Uterus (tissue), 4 donors: Measurements from ENCODE around the gene PATE1. TPM values are rescaled to one million over a fixed set of nuclear protein-coding genes. Genes with fewer than 3 reads are reported as not detected.

Experiments used
- DNase-seq, 2 donors: peaks; one replicate each; pipeline ENCODE4 v3.0.0-alpha.2; 2019 to 2020
- H3K27ac ChIP-seq, 2 donors: fragments of 200-600 bp; sonication (generic); 1 replicate in 1 of 2; 2 replicates in 1 of 2; pipeline ENCODE4 v1.5.1; 2016 to 2018
- H3K27me3 ChIP-seq, 2 donors: fragments of 200-600 bp; sonication (generic); one replicate each; pipeline ENCODE4 v1.5.1; 2018 to 2019; ENCODE audit warnings: control low read depth in 1 of 2
- H3K36me3 ChIP-seq, 2 donors: fragments of 200-600 bp; sonication (generic); one replicate each; pipeline ENCODE4 v1.5.1; 2019; ENCODE audit warnings: control low read depth in 1 of 2
- H3K4me1 ChIP-seq, 2 donors: fragments of 200-600 bp; sonication (generic); one replicate each; pipeline ENCODE4 v1.5.1; 2018 to 2019; ENCODE audit warnings: control low read depth in 1 of 2
- H3K4me3 ChIP-seq, 2 donors: fragments of 200-600 bp; sonication (generic); 1 replicate in 1 of 2; 2 replicates in 1 of 2; pipeline ENCODE4 v1.5.1; 2018 to 2019; ENCODE audit warnings: mild to moderate bottlenecking in 1 of 2
- H3K9me3 ChIP-seq, 2 donors: fragments of 200-600 bp; sonication (generic); one replicate each; pipeline ENCODE4 v1.5.1; 2019; ENCODE audit warnings: control low read depth in 1 of 2
- POLR2A ChIP-seq, 2 donors: fragments of 450-650 bp; IDR thresholded peaks; one replicate each; pipeline ENCODE4 v1.6.1; 2016; ENCODE audit warnings: antibody characterized with exemption in 2 of 2, mild to moderate bottlenecking in 1 of 2, moderate library complexity in 1 of 2
- intact Hi-C: fragments of 100-400 bp; cut with DNase I; formaldehyde crosslinking; loops from one replicate; pipeline ENCODE4 v1.15.1; 2023; ENCODE audit warnings: low total_unique reads
- total RNA-seq, 4 donors: library from RNA; depleted of rRNA in 3 of 4; stranded (reverse); fragments of >200 nt in 3 of 4; gene quantifications; one replicate each; pipeline versions ENCODE4 v1.1.0 to v1.2.4, GENCODE V29; 2014 to 2023
- TF ChIP-seq, protein P1 (sequence below), 4 experiments: fragments of 200-600 bp in 2 of 4; fragments of 450-650 bp in 2 of 4; sonication (generic) in 2 of 4; IDR thresholded peaks; one replicate each; pipeline ENCODE4 v1.5.1; 2016 to 2019; ENCODE audit warnings: antibody characterized with exemption in 4 of 4, mild to moderate bottlenecking in 2 of 4, moderate library complexity in 1 of 4
- donor health status: DM: yes; HTN: yes; CAD: no.

Gene PATE1
- total RNA-seq, 4 donors from 2014 or later: not detected

- intact Hi-C loops: no loop called here
- no peaks in the 10 kb centered on the region for H3K36me3 ChIP-seq
- no peak overlapping the region for H3K27ac ChIP-seq
- no peak for DNase-seq
- H3K27me3 ChIP-seq: no peaks in the 10 kb centered on the region
- no peak overlapping the region for H3K4me3 ChIP-seq
- H3K9me3 ChIP-seq: no peaks in the 10 kb centered on the region
- TF ChIP-seq POLR2A (IDR thresholded peaks at IDR 0.05): no peak
- TF ChIP-seq, protein P1, sequence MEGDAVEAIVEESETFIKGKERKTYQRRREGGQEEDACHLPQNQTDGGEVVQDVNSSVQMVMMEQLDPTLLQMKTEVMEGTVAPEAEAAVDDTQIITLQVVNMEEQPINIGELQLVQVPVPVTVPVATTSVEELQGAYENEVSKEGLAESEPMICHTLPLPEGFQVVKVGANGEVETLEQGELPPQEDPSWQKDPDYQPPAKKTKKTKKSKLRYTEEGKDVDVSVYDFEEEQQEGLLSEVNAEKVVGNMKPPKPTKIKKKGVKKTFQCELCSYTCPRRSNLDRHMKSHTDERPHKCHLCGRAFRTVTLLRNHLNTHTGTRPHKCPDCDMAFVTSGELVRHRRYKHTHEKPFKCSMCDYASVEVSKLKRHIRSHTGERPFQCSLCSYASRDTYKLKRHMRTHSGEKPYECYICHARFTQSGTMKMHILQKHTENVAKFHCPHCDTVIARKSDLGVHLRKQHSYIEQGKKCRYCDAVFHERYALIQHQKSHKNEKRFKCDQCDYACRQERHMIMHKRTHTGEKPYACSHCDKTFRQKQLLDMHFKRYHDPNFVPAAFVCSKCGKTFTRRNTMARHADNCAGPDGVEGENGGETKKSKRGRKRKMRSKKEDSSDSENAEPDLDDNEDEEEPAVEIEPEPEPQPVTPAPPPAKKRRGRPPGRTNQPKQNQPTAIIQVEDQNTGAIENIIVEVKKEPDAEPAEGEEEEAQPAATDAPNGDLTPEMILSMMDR (IDR thresholded peaks at IDR 0.05): no peak
- H3K4me1 ChIP-seq: no peaks in the 10 kb centered on the region
These were observed 38.6 kb downstream of the PATE1 start for GRCh38 chr11:125784678-125785077.

GRCh38 chr11:125787827-125788226 is 41.7 kb downstream of the PATE1 start, which contains the start of gene PATE3:
PATE3 (plus strand) TSS chr11:125788127; CDS start chr11:125788152, 25 bp downstream.
- Histone ChIP-seq H3K27ac (no peak within 1 kb of the TSS), H3K27me3 (no peaks in the 10 kb centered on the region), H3K9me3 (no peaks in the 10 kb centered on the region), H3K4me1 (no peaks in the 10 kb centered on the region), H3K4me3 (no peak within 1 kb of the TSS), H3K36me3 (no peaks in the 10 kb centered on the region)
- no peak for DNase-seq
- intact Hi-C loops: no loop called here
- TF ChIP-seq, protein P1 (IDR thresholded peaks at IDR 0.05): no peak
- TF ChIP-seq POLR2A (IDR thresholded peaks at IDR 0.05): no peak

GRCh38 chr11:125790825-125791224 is 44.7 kb downstream of the PATE1 start:
- Histone ChIP-seq H3K36me3 (no peaks in the 10 kb centered on the region), H3K4me1 (no peaks in the 10 kb centered on the region), H3K4me3 (no peak overlapping the region), H3K27ac (no peak overlapping the region), H3K27me3 (no peaks in the 10 kb centered on the region), H3K9me3 (peaks cover 0 to 4% of the 10 kb centered on the region in 2 donors)
- DNase-seq: no peak
- intact Hi-C loops: no loop called here
- no peak for TF ChIP-seq POLR2A (IDR thresholded peaks at IDR 0.05)
- TF ChIP-seq, protein P1 (IDR thresholded peaks at IDR 0.05): no peak

- Histone ChIP-seq H3K4me3 (no peak overlapping the region), H3K27me3 (no peaks in the 10 kb centered on the region), H3K36me3 (peaks cover 0 to 2% of the 10 kb centered on the region in 2 donors), H3K27ac (no peak overlapping the region), H3K4me1 (no peaks in the 10 kb centered on the region), H3K9me3 (peaks cover 6 to 9% of the 10 kb centered on the region in 2 donors)
- intact Hi-C loops: no loop called here
- TF ChIP-seq, protein P1 (IDR thresholded peaks at IDR 0.05): no peak
- TF ChIP-seq POLR2A (IDR thresholded peaks at IDR 0.05): no peak
- DNase-seq: no peak
These were observed 51.6 kb downstream of the PATE1 start for GRCh38 chr11:125797641-125798040.

Other genes with a start within 250 kb of the PATE1 start
- gene EI24, start 176.8 kb upstream of the PATE1 start, total RNA-seq: 10 to 100 TPM; 22.3 to 77.4 (median 69.2) TPM
- gene STT3A, start 153.4 kb upstream of the PATE1 start, total RNA-seq: 100 to 1,000 TPM in 2 of 4 donors, 10 to 100 TPM in 2; 66.6 to 183 (median 105) TPM
- gene CHEK1, start 121.1 kb upstream of the PATE1 start, total RNA-seq: 10 to 100 TPM in 1 of 4 donors, 1 to 10 TPM in 2, not detected in 1; 1.6 to 35.4 (median 2.6) TPM
- gene ACRV1, start 65.4 kb upstream of the PATE1 start, total RNA-seq: not detected
- under 1 TPM in 1 of 4 donors, not detected in 3; 0.85 TPM for gene PATE2, start 32.5 kb downstream of the PATE1 start, total RNA-seq
- not detected for gene PATE3, start 41.8 kb downstream of the PATE1 start, total RNA-seq
- not detected for gene PATE4, start 87.0 kb downstream of the PATE1 start, total RNA-seq
- 10 to 100 TPM in 1 of 4 donors, 1 to 10 TPM in 2, under 1 TPM in 1; 0.26 to 10.9 (median 4.2) TPM for gene HYLS1, start 141.4 kb downstream of the PATE1 start, total RNA-seq
- 10 to 100 TPM in 2 of 4 donors, 1 to 10 TPM in 2; 1.8 to 19.4 (median 10.2) TPM for gene PUS3, start 156.9 kb downstream of the PATE1 start, total RNA-seq
- gene DDX25, start 158.2 kb downstream of the PATE1 start, total RNA-seq: 1 to 10 TPM in 1 of 4 donors, under 1 TPM in 1, not detected in 2; 0.46 to 1.1 TPM
- gene VSIG10L2, start 199.8 kb downstream of the PATE1 start, total RNA-seq: 1 to 10 TPM in 2 of 4 donors, not detected in 2; 1.1 to 9.5 TPM